D721Med (cell line): ENCODE measurements around the gene FBXO46.
A peak's percentile ranks its signal among the peaks of the same experiment; 100 is the strongest.

Experiments
- DNase-seq: peaks from one replicate; pipeline ENCODE4 v3.0.0; 2011; ENCODE audit warnings: low spot score; ENCODE audit not compliant: insufficient read length
- FAIRE-seq: peaks from 2 replicates; lab custom pipeline; 2011; peaks lifted over from hg19 to GRCh38; lab: Jason Lieb, UNC
- TF ChIP-seq, protein P1 (sequence below): IDR thresholded peaks from 2 replicates; pipeline ENCODE4 v1.5.1; 2012; ENCODE audit warnings: mild to moderate bottlenecking, control low read depth; ENCODE audit not compliant: insufficient read depth; ENCODE audit errors: missing control alignments

FBXO46 gene

DNA sequence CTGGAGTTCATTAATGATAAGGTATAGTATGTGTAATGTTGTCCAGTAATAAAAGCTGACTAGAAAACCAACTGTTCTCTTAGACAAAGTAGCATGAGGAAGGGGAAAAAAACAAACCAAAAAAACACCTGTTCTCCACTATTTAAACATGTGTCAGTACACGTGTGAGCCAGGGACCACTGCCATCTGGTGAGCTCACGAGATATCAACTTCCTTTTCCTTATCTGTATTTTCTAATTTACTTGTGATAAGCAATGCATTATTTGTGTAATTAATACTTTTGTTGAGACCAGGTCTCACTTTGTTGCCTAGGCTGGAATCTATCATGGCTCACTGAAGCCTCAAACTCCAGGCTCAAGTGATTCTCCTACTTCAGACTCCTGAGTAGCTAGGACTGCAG, 42.7 kb upstream of the FBXO46 start:
- FAIRE-seq: no peak
- TF ChIP-seq, protein P1, sequence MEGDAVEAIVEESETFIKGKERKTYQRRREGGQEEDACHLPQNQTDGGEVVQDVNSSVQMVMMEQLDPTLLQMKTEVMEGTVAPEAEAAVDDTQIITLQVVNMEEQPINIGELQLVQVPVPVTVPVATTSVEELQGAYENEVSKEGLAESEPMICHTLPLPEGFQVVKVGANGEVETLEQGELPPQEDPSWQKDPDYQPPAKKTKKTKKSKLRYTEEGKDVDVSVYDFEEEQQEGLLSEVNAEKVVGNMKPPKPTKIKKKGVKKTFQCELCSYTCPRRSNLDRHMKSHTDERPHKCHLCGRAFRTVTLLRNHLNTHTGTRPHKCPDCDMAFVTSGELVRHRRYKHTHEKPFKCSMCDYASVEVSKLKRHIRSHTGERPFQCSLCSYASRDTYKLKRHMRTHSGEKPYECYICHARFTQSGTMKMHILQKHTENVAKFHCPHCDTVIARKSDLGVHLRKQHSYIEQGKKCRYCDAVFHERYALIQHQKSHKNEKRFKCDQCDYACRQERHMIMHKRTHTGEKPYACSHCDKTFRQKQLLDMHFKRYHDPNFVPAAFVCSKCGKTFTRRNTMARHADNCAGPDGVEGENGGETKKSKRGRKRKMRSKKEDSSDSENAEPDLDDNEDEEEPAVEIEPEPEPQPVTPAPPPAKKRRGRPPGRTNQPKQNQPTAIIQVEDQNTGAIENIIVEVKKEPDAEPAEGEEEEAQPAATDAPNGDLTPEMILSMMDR: no peak

DNA sequence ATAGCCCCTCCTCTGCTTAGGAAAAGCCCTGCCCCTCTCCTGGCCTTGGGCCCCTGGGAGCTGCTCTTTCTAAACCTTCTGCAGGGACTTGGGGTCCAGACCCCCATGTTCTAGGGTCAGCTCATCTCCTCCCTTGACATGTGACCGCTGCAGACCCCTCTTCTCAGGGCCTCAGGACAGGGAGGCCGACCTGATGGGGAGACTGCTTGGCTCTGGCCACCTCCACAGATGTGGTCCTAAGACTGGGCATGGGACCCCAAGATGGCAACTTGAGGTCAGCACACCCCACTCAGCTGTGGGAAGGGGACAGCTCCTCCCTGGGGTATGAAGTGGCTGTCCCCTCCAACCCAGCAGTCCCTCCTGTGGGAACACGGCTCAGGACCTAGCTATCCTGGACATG, 42.2 kb upstream of the FBXO46 start:
- DNase-seq: no peak
- no peak for FAIRE-seq
- TF ChIP-seq, protein P1: no peak

More for the DNA sequence above, 42.7 kb upstream of the FBXO46 start:
- no peak for DNase-seq

DNA sequence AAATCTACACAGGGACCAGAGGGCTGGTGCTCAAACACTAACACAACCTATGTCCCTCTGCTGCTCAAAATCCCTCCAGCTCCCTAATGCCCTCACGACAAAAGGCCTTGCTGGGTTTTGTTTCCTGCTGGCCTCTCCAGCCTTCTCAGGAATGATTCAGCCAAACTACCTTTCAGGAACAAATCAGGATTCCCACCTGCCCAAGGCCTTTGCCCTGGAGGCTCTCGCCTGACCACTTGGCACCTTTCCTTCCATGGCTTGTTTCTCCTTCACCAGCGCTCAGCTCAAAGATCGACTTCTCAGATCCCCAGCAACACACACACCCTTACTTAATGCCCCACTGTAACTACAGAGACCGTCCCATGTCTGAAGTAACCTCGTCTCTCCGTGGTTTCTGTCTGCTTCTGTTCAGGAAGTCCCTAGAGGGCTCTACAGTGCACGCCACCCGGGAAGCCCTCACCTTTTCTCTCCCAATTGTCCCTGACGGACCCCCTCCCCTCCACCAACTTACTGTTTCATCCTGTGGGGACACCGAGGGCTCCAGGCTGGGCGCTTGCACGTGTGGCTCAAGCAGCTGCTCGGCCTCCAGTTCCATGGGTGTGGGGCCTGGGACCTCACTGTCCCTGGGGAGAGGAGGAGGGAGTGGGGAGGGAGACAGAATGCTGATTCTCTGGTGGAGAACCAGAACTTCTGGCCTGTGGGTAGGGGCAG, 41.6 kb upstream of the FBXO46 start:
- FAIRE-seq (no peak), DNase-seq (no peak)
- TF ChIP-seq, protein P1: no peak

DNA sequence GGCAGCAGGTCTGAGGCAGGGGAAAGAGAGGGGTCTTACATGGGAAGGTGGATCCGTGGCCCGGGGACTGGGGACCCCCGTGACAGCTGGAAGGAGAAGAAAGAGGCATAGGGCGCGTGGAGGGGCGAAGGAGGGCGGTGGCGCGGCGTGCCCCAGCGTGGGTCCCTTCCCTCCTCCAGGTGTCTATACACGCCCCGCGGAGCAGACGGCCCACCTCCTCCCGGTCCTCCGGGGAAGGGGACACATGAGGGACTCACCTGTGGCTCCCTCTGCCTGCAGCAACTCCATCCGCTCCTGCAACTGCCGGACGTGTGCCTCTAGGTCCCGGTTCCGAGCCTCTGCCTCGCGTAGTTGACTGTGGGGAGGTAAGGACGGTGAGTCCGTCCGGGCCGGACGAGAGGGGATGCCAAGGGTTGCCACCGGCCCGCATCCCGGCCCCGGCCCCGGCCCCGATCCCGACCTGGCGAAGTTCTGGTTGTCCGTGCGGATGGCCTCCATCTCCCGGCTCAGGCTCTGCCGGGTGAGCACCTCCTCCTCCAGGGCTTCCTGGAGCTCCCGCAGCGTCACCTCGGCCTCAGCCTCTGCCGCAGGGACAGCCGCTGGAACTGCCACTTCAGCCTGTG, 40.7 kb upstream of the FBXO46 start:
- FAIRE-seq: no peak
- DNase-seq: no peak
- TF ChIP-seq, protein P1: no peak

DNA sequence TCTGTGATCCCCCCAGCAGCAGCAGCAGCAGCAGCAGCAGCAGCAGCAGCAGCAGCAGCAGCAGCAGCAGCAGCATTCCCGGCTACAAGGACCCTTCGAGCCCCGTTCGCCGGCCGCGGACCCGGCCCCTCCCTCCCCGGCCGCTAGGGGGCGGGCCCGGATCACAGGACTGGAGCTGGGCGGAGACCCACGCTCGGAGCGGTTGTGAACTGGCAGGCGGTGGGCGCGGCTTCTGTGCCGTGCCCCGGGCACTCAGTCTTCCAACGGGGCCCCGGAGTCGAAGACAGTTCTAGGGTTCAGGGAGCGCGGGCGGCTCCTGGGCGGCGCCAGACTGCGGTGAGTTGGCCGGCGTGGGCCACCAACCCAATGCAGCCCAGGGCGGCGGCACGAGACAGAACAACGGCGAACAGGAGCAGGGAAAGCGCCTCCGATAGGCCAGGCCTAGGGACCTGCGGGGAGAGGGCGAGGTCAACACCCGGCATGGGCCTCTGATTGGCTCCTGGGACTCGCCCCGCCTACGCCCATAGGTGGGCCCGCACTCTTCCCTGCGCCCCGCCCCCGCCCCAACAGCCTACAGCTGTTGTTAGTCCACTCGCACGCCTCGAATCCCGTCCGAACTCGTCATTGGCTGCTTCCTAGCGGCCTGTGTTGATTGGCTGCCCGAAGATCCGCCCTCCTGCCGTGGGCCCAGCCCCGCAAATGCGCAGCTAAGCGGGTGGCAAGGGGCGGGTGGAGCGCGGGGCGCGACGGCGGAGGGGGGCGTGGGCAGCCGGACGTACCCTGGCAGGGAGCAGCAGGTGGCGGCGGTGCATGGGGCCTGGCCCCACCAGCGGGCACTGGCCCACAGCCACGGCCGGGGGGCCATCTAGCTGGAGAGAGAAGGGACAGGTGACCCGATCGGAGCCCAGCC, 39.8 kb upstream of the FBXO46 start:
- FAIRE-seq (no peak), DNase-seq (peak; percentile 98)
- TF ChIP-seq, protein P1: peak; percentile 65

DNA sequence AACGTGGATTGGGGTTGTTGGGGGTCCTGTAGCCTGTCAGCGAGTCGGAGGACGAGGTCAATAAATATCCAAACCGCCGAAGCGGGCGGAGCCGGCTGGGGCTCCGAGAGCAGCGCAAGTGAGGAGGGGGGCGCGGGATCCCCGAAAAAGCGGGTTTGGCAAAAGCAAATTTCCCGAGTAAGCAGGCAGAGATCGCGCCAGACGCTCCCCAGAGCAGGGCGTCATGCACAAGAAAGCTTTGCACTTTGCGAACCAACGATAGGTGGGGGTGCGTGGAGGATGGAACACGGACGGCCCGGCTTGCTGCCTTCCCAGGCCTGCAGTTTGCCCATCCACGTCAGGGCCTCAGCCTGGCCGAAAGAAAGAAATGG, 39.1 kb upstream of the FBXO46 start:
- FAIRE-seq (no peak), DNase-seq (no peak)
- TF ChIP-seq, protein P1: no peak
